Measurements from ENCODE around the gene NASP.

NASP gene

DNA sequence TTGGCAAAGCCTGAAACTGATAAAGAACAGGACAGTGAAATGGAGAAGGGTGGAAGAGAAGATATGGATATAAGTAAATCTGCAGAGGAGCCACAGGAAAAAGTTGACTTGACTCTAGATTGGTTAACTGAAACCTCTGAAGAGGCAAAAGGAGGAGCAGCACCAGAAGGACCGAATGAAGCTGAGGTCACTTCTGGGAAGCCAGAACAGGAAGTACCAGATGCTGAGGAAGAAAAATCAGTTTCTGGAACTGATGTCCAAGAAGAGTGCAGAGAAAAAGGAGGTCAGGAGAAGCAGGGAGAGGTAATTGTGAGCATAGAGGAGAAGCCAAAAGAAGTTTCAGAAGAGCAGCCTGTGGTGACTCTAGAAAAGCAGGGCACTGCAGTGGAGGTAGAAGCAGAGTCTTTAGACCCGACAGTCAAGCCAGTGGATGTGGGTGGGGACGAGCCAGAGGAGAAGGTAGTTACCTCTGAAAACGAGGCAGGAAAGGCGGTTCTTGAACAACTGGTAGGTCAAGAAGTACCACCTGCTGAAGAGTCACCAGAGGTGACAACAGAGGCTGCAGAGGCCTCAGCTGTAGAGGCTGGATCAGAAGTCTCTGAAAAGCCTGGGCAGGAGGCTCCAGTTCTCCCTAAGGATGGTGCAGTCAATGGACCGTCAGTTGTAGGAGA lies 23.7 kb downstream of the NASP start:
- no peak for DNase-seq (ENCODE audit: low read depth)
- TF ChIP-seq, protein P1, sequence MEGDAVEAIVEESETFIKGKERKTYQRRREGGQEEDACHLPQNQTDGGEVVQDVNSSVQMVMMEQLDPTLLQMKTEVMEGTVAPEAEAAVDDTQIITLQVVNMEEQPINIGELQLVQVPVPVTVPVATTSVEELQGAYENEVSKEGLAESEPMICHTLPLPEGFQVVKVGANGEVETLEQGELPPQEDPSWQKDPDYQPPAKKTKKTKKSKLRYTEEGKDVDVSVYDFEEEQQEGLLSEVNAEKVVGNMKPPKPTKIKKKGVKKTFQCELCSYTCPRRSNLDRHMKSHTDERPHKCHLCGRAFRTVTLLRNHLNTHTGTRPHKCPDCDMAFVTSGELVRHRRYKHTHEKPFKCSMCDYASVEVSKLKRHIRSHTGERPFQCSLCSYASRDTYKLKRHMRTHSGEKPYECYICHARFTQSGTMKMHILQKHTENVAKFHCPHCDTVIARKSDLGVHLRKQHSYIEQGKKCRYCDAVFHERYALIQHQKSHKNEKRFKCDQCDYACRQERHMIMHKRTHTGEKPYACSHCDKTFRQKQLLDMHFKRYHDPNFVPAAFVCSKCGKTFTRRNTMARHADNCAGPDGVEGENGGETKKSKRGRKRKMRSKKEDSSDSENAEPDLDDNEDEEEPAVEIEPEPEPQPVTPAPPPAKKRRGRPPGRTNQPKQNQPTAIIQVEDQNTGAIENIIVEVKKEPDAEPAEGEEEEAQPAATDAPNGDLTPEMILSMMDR (conservative IDR thresholded peaks at IDR 0.05; ENCODE audit: low read length), result no peak
- H3K4me3 ChIP-seq (ENCODE audit: low read length), result no peak overlapping the region

DNA sequence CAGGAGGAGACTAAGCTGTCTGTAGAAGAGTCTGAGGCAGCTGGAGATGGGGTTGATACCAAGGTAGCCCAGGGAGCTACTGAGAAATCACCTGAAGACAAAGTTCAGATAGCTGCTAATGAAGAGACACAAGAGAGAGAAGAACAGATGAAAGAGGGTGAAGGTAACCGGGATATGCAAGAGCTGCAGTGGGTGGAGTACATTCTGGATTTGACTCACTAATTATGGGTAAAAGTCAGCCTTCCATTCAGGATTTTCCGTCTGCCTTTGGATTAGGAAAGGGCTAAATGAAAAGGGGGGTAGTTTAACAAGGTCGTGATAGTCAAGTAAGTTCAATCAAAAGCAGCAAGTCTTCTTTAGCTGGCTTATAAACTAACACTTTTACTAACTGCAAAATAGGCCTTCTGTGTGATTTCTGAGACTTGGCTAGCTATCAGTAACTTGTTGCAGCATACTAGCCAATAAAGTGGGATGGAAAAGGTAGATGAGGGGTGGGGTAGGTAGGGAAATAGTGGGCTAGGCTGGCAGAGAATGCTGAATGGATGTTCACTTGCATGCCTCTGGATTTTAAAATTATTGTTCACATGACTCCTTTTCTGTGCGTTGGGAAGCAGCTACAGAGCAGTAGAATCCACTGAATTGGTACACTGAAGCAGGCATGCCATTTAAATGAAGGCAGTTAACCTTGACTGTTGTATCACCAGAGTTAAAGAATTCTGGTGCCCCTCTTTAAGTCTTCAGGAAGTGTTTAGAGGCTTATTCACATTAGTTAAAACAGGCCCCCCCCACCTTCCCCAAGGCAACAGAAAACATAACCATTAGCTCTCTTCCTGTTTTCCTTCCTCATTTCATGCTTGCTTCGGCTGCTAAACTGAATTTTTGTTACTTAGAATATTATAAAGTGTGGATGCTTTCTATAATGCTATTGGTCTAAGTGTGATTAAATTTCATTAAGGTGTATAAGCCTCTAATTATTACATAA lies 24.6 kb downstream of the NASP start:
- no peak overlapping the region for H3K4me3 ChIP-seq (ENCODE audit: low read length)
- TF ChIP-seq, protein P1 (conservative IDR thresholded peaks at IDR 0.05; ENCODE audit: low read length), result no peak

DNA sequence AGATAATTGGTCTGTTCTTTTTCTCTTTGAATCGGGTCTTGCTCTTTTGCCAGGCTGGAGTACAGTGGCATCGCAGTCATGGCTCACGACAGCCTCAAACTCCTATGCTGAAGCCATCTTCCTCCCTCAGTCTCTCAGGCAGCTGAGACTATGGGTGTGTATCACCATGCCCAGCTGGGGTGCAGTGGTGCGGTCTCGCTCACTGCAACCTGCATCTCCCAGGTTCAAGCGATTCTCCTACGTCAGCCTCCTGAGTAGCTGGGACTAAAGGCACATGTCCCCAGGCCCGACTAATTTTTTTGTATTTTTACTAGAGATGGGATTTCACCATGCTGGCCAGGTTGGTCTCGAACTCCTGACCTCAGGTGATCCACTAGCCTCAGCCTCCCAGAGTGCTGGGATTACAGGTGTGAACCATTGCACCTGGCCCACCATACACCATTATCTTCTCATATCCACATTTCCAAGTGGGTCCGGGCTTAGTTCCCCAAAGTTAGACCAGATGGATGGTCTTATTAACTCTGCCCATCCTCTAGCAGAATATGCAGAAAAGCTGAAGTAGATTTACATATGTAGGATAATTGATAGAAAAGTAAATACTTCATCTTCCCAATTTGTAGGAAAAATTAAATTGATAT lies 26.9 kb downstream of the NASP start:
- no peak for DNase-seq (ENCODE audit: low read depth)

More for the DNA sequence above, 24.6 kb downstream of the NASP start:
- DNase-seq (ENCODE audit: low read depth), result no peak

DNA sequence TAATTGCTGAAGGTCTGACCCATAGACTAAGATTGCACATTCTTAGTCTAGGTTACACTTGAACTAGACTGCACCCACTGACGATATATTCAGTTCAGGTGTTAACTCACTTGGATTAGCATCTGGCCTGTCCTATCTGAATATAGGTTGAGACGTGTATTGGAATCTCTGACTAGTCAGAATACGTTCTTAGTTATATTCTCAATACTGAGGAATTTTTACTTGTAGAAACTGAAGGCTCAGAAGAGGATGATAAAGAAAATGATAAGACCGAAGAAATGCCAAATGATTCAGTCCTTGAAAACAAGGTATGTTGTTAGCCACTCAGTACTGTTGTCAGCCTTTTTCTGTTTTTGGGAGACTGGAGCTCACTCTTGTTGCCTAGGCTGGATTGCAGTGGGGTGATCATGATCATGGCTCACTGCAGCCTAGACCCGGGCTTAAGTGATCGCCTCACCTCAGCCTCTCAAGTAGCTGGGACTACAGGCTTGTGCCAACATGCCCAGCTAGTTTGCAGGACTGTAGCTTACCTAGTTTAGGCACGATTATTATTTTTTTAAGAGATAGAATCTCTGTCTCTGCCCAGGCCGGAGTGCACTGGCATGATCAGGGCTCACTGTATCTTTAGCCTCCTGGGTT lies 29.2 kb downstream of the NASP start:
- TF ChIP-seq, protein P1 (conservative IDR thresholded peaks at IDR 0.05; ENCODE audit: low read length), result no peak
- no peak for DNase-seq (ENCODE audit: low read depth)
- no peak overlapping the region for H3K4me3 ChIP-seq (ENCODE audit: low read length)

More for the DNA sequence above, 26.9 kb downstream of the NASP start:
- H3K4me3 ChIP-seq (ENCODE audit: low read length), result no peak overlapping the region
- TF ChIP-seq, protein P1 (conservative IDR thresholded peaks at IDR 0.05; ENCODE audit: low read length), result no peak

DNA sequence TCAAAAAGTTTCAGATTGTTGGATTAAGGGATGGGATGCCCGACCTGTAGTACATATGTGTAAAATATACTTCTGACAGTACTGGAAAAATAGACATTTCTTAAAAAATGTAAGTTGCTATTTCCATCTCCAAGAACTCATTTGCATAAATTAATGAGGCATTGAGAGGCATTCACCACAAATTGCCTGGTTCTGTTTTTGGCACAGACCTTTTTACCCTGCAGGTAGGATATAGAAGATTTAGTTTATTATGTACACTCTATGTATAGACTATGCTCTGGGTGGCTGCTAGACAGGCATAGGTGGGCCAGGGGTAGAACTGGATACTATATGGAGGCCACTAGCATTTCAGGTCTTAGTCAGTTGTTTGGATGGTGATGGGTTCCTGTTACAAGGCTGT lies 32.0 kb downstream of the NASP start:
- H3K4me3 ChIP-seq (ENCODE audit: low read length), result no peak overlapping the region
- DNase-seq (ENCODE audit: low read depth), result no peak
- TF ChIP-seq, protein P1 (conservative IDR thresholded peaks at IDR 0.05; ENCODE audit: low read length), result no peak

DNA sequence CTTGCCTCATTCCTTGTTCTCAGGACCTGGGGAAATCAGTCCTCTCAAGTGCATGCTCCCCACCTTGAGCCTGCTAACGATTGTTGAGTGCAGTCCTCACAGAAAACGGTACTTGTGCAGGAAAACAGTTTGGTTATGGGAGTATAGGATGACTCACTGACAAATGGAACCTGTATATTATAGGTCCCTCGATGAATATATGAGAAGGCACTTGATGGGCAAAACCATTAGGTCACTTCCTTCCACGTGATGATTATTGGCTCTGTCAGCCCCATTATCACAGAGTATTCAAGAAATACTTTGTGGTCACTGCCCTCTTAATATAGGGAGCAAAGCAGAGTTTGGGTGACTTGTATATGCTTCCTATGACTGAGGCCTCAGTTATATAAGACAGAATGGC lies 33.8 kb downstream of the NASP start:
- DNase-seq (ENCODE audit: low read depth), result no peak
- TF ChIP-seq, protein P1 (conservative IDR thresholded peaks at IDR 0.05; ENCODE audit: low read length), result no peak

More for the DNA sequence above, 33.8 kb downstream of the NASP start:
- H3K4me3 ChIP-seq (ENCODE audit: low read length), result no peak overlapping the region

Measured in AG10803 (cell line).